Right lobe of liver (tissue), 6 donors: ENCODE data around the gene CRYGC. TPM values are rescaled to one million over a fixed set of nuclear protein-coding genes. Genes with fewer than 3 reads are reported as not detected.
A peak's percentile ranks its signal among the peaks of the same experiment; 100 is the strongest.

Experiments
- ATAC-seq, 4 donors: fragments of 200-7000 bp; cut with Tn5 transposase; one replicate each; pipeline ENCODE4 v1.9.1; 2020; ENCODE audit warnings: mild to moderate bottlenecking in 4 of 4, moderate library complexity in 4 of 4
- DNase-seq, 3 donors: peaks; one replicate each; pipeline ENCODE4 v3.0.0-alpha.2; 2020
- H3K27ac ChIP-seq, 3 donors: fragments of 200-600 bp; one replicate each; pipeline ENCODE4 v1.8.0; 2022
- H3K27me3 ChIP-seq, 2 donors: fragments of 200-600 bp; one replicate each; pipeline ENCODE4 v1.8.0; 2022
- H3K36me3 ChIP-seq, 4 donors: fragments of 200-600 bp; sonication (generic) in 1 of 4; one replicate each; pipeline versions ENCODE4 v1.5.1 to v1.8.0; 2017 to 2022; ENCODE audit warnings: control low read depth in 1 of 4
- H3K4me1 ChIP-seq, 4 donors: fragments of 200-600 bp; sonication (generic) in 1 of 4; one replicate each; pipeline versions ENCODE4 v1.5.1 to v1.8.0; 2017 to 2022; ENCODE audit warnings: control low read depth in 1 of 4
- H3K4me3 ChIP-seq, 3 donors: fragments of 200-600 bp; one replicate each; pipeline ENCODE4 v1.8.0; 2022
- H3K9me3 ChIP-seq, 4 donors: fragments of 200-600 bp; sonication (generic) in 1 of 4; one replicate each; pipeline versions ENCODE4 v1.5.1 to v1.8.0; 2017 to 2022; ENCODE audit warnings: control low read depth in 1 of 4
- POLR2A ChIP-seq: fragments of 450-650 bp; IDR thresholded peaks from one replicate; pipeline ENCODE4 v1.6.1; 2017; ENCODE audit warnings: antibody characterized with exemption, mild to moderate bottlenecking
- WGBS: methylation state at CpG from one replicate; pipeline ENCODE4 v1.1.6; 2018; ENCODE audit warnings: low coverage, low lambda C conversion rate; ENCODE audit not compliant: insufficient coverage; ENCODE audit errors: missing lambda C conversion rate; 5-methylcytosine and 5-hydroxymethylcytosine counted together
- intact Hi-C, 2 donors: fragments of 100-400 bp; cut with DNase I; formaldehyde crosslinking; loops; one replicate each; pipeline versions ENCODE4 v1.11.2 to v1.14.1; 2022
- total RNA-seq, 6 experiments: library from RNA; depleted of rRNA in 2 of 6; stranded (reverse); fragments of >200 nt in 2 of 6; fragmentation: NEBNext Ultra II Directional in 3 of 6; extraction: Animal tissue kit (Norgen Biotek cat#: 25700) in 3 of 6; gene quantifications; one replicate each; pipeline versions ENCODE4 v1.1.0 to v1.2.4, GENCODE V29; 2016 to 2023
- TF ChIP-seq, protein P1 (sequence below), 4 donors: fragments of 200-600 bp in 3 of 4; fragments of 450-650 bp in 1 of 4; IDR thresholded peaks; one replicate each; pipeline versions ENCODE4 v1.5.1 to v1.8.0; 2016 to 2022; ENCODE audit warnings: antibody characterized with exemption in 4 of 4, mild to moderate bottlenecking in 2 of 4
- donor health status: DM: no; HTN: yes; CAD: no.
- donor health status: DM: no; HTN: no; CAD: no.
- donor health status: DM: no; HTN: no; CAD: no.
- donor health status: DM: no; HTN: yes; CAD: no.
- donor health status: DM: no; HTN: yes; CAD: no.

The CRYGC gene
- total RNA-seq, 6 experiments from 2014 or later = not detected

DNA sequence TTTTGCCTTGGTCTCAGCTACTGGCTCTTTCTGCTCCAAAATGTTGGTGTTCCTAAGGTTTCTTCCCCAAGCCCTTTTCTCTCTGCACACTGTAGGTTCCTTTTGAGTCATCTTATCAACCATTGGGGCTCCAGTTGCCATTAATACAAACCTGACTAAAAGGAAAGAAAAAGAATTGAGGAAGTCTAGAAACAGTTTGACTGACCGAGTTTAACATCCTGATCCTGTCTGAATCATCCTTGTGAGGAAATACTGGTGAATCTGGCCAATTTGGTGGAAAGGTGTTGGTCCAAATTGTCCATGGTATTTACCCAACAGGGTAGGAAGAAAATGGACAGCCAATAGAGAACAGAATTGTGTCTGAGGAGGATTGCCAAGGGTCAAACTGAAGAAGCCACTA, 43.6 kb downstream of the CRYGC start:
- intact Hi-C loops = no loop called here
- Histone ChIP-seq H3K27me3 (no peaks in the 10 kb centered on the region), H3K9me3 (no peaks in the 10 kb centered on the region), H3K27ac (no peak overlapping the region), H3K4me1 (no peaks in the 10 kb centered on the region), H3K36me3 (no peaks in the 10 kb centered on the region), H3K4me3 (no peak overlapping the region)
- DNase-seq (no peak), ATAC-seq (no peak)
- WGBS = 30% methylated on average over 1 of the region's 1 CpG
- TF ChIP-seq, protein P1, sequence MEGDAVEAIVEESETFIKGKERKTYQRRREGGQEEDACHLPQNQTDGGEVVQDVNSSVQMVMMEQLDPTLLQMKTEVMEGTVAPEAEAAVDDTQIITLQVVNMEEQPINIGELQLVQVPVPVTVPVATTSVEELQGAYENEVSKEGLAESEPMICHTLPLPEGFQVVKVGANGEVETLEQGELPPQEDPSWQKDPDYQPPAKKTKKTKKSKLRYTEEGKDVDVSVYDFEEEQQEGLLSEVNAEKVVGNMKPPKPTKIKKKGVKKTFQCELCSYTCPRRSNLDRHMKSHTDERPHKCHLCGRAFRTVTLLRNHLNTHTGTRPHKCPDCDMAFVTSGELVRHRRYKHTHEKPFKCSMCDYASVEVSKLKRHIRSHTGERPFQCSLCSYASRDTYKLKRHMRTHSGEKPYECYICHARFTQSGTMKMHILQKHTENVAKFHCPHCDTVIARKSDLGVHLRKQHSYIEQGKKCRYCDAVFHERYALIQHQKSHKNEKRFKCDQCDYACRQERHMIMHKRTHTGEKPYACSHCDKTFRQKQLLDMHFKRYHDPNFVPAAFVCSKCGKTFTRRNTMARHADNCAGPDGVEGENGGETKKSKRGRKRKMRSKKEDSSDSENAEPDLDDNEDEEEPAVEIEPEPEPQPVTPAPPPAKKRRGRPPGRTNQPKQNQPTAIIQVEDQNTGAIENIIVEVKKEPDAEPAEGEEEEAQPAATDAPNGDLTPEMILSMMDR (IDR thresholded peaks at IDR 0.05) = no peak
- no peak for TF ChIP-seq POLR2A

DNA sequence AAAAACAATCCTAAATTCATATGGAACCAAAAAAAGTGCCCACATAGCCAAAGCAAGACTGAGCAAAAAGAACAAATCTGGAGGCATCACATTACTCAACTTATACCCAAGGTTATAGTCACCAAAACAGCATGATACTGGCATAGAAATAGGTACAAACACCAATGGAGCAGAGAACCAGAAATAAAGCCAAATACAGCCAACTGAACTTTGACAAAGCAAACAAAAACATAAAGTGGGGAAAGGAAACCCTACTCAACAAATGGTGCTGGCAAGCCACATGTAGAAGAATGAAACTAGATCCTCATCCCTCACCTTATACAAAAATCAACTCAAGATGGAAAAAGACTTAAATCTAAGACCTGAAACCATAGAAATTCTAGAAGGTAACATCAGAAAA, 45.8 kb downstream of the CRYGC start:
- Histone ChIP-seq H3K4me3 (no peak overlapping the region), H3K9me3 (no peaks in the 10 kb centered on the region)
- peak; percentile 71 to 86 (median 78) for ATAC-seq

More for the DNA sequence above, 45.8 kb downstream of the CRYGC start:
- H3K4me1 ChIP-seq = no peaks in the 10 kb centered on the region
- TF ChIP-seq, protein P1 (IDR thresholded peaks at IDR 0.05) = no peak
- no peak for TF ChIP-seq POLR2A
- no peak for DNase-seq
- no peak overlapping the region for H3K27ac ChIP-seq
- intact Hi-C loops = no loop called here
- H3K36me3 ChIP-seq = no peaks in the 10 kb centered on the region
- H3K27me3 ChIP-seq = no peaks in the 10 kb centered on the region

Other genes with a start within 250 kb of the CRYGC start
- 10 to 100 TPM in 2 of 6 experiments, 1 to 10 TPM in 4; 4.4 to 13.4 (median 8.9) TPM for gene PLEKHM3, start 104.3 kb downstream of the CRYGC start, total RNA-seq
- not detected for gene CRYGD, start 5.3 kb downstream of the CRYGC start, total RNA-seq
- not detected for gene CRYGB, start 16.3 kb upstream of the CRYGC start, total RNA-seq
- gene CRYGA, start 33.8 kb upstream of the CRYGC start, total RNA-seq = not detected
- gene C2orf80, start 60.2 kb upstream of the CRYGC start, total RNA-seq = not detected
- 100 to 1,000 TPM; 147 to 682 (median 184) TPM for gene IDH1, start 125.2 kb upstream of the CRYGC start, total RNA-seq
- 10 to 100 TPM; 10.7 to 16.0 (median 13.2) TPM for gene PIKFYVE, start 136.4 kb upstream of the CRYGC start, total RNA-seq